Fibroblast of skin of scalp (primary cell): ENCODE data around the gene CAMTA1.
A peak's percentile ranks its signal among the peaks of the same experiment; 100 is the strongest.
"Not testable (repeated sequence)": the region's sequence is repeated elsewhere in the genome, so short reads cannot be mapped to it uniquely, and the experiment has no call there.

Experiments
- DNase-seq: peaks from one replicate; pipeline ENCODE4 v3.0.0-alpha.2; 2013

CAMTA1 gene

DNA sequence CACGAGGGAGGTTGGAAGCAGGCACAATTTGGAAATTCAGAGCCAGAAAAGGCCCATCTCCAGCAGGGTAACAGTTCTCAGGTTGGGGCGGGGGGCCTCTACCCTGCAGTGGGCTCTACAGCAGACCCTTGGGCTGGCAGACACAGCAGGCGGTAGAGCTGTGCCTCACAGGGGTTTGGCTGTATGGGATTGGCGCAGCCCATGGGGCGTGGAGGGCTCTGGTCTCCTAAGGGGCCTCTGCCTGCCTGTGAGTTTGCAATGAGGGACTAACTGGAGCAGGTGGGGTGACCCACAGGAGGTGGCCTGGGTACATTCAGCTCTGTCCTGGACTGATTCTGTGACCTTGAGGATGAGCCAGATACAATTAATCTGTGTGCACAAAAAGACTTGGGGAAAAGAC is 124.1 kb downstream of the CAMTA1 start:
- DNase-seq, result no peak

GRCh38 chr1:6909857-6910256 is 124.6 kb downstream of the CAMTA1 start:
- no peak for DNase-seq

DNA sequence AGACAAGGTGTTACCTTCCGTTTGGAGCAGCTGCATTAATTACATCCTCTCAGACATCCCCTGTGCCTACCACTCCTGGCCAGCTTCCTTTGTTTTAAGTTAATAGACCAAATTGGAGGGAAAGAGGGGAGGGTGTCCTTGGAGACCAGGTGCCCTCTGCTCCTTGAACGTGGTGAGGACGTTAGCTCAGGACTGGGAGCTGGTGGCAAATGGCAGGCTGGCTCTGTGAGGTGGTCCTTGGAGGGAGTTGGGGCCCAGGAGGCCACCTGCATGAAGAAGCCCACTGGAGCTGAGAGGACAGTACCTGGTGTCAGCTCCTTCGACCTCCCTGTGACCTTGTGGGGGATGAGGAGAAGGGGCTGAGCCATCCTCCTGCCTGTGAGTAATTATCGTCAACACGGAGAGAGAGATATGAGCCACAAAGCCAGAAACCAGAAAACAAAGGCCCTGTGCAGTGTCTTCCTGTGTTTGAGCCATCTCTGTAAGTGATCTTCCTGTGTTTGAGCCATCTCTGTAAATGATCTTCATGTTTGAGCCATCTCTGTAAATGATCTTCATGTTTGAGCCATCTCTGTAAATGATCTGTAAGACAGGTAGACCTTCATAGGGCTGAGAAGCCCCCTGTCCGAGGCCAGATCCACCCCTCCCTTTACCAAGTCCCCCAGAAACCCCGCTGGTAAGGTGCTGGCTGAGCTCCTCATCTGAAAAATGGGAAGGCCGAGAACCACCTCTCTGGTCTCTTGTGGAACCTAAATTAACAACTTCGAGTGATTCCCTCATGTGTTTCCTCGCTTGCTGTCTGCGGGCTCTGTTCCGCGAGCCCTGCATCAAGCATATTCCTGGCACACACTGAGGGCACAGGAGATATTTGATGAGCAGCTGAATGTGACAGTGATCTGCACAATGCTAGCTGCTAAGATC is 126.0 kb downstream of the CAMTA1 start:
- no peak for DNase-seq

DNA sequence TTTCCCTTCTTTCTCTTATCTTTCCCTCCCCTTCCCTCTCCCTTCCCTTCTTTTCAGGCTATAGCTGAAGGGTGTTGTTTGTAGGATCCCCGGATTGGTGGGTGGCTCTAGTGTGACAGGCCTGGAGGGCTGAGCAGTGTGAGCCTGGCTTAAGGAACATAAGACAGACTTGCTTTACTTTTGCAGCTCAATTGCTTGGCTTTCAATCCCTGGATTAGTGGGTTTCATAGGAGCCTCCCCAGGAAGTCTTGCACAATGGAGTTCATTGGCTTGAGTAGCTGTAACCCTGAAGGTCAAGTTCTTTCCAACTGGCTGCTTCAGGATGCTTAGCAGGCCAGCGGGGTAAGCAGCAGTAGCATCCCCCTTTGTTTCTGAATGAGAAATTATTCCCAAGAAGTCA is 126.7 kb downstream of the CAMTA1 start:
- no peak for DNase-seq

- DNase-seq, result no peak
These were observed 127.3 kb downstream of the CAMTA1 start for GRCh38 chr1:6912518-6912917.

DNA sequence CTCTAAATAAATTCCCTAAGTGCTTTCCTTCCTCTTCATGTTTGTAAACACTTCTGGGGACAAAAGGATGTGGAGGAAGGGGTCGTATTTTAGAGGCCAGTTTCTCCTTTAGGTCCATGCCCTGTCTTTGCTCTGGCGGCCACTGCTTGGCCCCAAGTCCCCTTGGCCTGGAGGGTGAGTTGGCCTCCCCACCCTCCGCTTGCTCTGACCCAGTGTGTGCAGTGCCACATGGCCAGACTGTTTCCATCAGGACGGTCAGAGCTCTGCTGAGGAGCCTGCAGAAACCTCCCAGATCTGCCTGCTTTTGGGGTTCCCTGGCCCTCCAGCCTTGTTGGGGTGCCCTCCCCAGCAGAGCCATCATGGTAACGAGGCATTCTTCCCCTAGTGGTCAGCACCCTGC is 127.8 kb downstream of the CAMTA1 start:
- DNase-seq, result no peak

DNA sequence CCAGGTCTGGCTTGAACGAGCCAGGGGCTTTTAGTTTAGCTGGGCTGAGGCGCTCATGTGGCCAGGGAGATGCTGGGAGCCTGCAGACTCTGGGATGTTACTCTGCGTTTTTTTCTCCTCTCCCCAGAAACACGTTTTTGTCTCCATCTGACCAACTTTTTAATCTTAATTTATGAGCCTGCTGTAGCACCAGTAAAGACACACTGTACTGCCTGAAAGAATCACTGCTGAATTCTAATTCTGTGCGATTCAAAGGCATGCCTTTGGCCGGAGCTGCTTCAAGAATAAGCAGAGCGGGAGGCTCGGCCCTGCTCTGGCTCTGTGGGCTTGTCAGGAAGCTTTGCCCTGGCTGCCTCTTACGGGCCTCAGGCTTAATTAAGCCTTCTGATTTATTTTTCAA is 129.5 kb downstream of the CAMTA1 start:
- no peak for DNase-seq

DNA sequence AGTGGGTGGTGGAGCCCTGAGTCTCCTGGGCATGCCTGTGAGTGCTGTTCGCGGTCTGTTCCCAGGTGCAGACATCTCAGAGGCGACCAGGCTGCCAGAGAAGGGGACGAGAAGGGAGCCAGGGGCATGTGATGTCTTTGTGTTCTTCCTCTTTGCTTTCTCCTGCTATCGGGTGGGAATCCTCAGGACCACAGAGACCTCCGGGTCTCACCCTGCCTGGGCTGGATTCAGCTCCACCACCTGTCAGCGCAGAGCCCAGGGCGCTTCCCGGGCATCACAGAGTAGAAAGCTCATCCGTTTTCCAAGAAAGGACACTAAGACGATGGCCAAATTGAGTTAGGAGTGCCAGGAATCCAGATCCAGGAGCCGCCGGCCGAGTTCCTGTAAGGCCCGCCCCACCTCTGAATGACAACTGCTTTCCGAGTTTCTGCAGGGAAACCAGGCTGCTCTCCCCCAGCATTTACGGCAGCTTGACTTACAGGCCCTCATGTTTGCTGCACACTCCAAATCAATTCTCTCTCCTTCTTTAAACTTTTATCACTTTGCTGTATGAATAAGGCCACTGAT is 130.8 kb downstream of the CAMTA1 start:
- DNase-seq, result no peak

DNA sequence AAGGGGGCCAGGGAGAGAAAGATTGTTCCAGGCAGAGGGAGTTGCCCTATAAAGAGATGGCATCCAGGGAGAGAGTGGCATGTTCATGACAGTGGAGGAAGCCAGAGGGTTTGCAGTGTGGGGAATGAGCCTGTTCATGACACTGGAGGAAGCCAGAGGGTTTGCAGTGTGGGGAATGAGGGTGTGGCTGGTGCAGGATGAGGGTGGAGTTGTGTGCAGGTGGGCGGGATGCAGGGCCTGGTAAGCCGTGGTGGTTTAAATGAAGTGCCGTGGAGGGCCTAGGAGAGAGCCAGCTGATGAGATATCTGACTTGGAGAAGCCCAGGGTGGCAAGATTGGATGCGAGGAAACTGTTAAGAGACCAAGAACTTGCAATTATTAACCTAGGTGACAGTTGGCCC is 131.8 kb downstream of the CAMTA1 start:
- no peak for DNase-seq

- DNase-seq, result peak; percentile 12
These were observed 133.1 kb downstream of the CAMTA1 start for GRCh38 chr1:6918186-6918924.

- DNase-seq, result no peak
These were observed 133.8 kb downstream of the CAMTA1 start for GRCh38 chr1:6918925-6919511.

DNA sequence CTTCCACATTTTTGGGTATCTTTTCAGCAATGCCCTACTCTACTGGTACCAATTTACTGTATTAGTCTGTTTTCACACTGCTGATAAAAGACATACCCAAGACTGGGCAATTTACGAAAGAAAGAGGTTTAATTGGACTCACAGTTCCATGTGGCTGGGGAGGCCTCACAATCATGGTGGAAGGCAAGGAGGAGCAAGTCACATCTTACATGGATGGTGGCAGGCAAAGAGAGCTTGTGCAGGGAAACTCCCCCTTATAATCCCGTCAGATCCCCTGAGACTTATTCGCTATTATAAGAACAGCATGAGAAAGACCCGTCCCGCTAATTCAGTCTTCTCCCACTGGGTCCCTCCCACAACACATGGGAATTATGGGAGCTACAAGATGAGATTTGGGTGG is 136.3 kb downstream of the CAMTA1 start:
- DNase-seq, result not testable (repeated sequence)

DNA sequence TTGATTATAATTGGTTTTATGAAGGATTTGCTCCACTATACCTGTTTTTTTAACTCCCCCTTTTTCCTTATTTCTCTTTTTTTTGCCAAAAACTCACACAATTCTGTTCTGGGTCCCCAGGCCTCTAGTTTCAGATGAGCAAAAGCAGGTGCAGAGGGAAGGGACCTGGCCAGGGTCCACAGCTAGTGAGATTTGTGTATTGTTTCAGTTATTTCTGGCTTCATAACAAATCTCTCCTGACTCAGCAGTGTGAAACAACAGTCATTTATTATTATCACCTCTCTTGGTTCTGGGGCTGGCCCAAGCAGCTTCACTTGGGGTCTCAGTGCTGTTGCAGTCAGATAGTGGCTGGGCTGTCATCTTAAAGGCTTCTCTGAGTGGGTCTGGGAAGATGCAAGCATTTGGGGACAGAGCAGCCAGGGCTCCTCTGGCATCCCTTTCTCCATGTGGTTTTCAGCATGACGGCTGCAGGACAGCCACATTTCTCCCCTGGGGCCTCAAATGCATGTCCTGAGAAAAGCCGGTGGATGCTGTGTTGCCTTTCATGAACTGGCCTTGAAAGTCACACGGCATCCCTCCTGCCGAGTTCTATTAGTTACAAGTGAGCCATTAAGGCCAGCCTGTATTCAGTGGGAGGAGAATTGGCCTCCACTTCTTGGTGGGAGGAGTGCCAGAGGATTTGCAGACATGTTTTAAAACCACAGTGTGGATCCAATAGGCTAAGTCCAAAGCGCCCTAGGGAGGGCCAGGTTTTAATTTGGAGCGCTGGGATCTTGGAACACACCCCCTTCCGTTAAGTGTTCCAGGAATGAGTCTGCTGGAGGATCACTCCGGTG is 137.1 kb downstream of the CAMTA1 start:
- peak; percentile 85 for DNase-seq

GRCh38 chr1:6923012-6923411 is 137.8 kb downstream of the CAMTA1 start:
- no peak for DNase-seq

DNA sequence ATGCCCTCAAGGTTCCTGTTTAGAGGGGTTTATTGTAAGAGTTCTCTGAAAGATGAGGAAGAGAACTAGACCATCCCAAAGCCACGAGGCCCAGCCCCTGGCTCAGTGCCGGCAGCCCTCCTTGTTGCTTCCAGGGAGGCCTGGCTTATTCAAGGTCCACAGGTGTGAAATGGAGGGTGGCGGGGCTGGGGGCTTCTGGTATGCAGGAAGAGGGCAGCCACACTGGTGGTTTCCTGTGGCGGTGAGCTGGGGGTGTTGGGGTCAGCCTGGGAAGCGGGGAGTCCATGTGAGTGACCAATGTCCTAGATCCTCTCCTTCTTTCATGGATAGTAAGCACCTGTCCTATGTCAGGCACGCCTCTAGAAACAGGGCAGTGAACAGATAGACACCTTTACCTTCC is 138.2 kb downstream of the CAMTA1 start:
- DNase-seq, result no peak

DNA sequence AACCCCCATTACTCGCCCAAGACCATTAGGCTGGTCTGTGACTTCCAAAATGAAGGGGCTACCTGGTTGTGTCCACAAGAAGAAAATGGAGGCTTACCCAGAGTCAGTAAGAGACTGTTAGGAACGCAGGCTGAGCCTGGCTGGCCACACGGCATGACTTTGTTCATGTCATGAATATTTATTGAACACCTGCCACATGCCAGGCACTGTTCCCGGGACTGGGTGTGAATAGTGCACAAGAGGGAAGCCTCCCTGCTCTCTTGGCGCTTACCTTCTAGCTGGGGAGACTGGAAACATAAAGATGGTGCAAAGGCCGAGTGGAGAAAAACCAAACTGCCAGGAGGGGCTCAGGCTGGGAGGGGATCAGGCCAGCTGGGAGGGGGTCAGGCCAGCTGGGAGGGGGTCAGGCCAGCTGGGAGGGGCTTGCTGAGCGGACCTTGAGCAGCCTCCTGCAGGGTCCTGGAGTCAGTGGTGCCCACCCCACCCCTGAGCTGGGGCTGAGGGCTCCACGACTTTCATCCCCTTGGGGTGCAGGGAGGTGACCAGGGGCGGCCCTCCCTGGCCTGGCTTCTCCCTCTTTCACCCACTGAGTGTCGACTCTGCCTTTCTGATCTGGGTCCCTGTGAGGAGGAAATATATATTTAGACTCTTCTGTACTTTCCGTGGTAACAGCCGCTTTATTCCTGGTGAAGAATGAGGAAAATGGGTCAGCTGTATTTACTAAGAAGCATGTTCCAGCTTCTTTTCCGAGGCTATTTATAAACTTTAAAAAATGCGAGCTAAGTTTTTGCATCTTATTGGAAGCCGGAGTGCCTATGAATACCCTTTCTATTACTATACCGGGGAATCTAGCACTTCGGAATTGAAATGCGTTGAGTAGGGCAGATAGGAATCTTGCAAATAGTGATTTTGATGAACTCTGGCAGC is 139.0 kb downstream of the CAMTA1 start:
- DNase-seq, result no peak

- no peak for DNase-seq
These were observed 139.6 kb downstream of the CAMTA1 start for GRCh38 chr1:6924891-6925290.

DNA sequence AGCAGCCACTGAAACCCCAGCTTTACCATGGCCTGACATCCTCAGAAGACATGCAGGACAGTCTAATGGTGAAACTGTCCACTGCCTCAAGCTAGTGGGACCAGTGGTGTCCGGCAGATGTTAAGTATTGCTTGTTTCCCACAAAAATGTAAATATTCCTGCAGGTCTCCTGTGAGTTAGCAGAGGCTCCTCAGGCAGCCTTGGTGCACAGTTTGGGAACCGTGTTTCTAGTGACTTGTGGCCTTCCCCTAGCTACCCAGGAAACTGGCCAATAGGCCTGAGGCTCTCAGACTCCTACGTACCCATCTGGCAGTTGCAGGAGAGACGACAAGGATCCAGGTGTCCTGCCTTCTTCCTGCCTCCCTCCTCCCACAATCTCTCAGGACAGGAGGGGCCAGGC is 142.4 kb downstream of the CAMTA1 start:
- no peak for DNase-seq

- no peak for DNase-seq
These were observed 143.0 kb downstream of the CAMTA1 start for GRCh38 chr1:6928106-6928885.

GRCh38 chr1:6930732-6931300 is 145.6 kb downstream of the CAMTA1 start:
- DNase-seq, result no peak
